GOT3 (cell line): Measurements from ENCODE around the gene FXYD7.

Experiments used
- DNase-seq: peaks from one replicate; lab custom pipeline; 2025; ENCODE audit warnings: mixed read lengths; lab: John Stamatoyannopoulos, UW

Gene FXYD7

DNA sequence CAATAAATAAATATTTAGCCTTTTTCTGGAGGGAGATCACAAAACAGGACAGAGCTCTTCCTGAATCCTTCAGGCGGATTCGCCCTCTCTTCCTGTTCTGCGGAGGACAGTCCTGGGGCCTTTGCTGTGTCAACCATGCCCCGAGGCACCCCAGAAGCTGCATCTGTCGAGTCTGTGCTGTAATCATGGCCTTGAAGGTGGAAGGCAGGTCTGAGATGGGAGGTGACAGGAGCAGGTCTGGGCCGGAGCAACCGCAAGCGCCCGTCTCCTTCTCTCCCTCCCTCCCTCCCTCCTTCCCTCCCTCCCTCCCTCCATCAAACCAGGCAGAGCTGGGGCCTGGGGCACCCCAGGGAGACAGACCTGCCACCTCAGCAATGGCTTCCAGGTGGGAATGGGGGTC is 32.1 kb upstream of the FXYD7 start:
- DNase-seq = no peak

DNA sequence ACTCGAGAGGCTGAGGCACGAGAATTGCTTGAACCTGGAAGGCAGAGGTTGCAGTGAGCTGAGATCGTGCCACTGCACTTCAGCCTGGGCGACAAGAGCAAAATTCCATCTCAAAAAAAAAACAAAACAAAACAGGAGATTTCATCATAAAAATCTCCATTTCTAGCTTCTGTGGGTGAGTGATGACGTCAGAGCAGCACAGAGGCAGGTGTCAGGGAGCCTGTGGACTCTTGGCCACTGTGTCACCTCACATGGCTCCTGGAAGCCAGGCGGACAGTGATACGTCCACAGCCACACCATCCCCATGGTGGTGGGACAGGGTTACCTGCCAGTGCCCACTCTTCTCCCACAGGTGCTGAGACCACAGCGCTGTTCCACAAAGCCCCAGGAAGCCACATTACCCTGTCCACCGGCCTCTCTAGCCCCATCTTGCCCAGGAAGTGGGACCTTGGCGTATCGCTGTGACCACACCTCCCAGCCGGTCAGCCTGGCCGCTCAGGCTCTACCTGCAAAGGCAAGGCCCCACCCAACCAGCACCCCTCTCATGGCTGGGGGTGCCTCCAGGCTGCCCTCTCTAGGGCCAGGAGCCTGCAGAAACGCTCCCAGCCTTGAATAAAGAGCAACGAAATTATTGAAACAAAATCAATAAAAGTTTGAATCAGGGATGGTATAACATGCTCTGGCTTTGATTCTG is 29.9 kb upstream of the FXYD7 start:
- no peak for DNase-seq

DNA sequence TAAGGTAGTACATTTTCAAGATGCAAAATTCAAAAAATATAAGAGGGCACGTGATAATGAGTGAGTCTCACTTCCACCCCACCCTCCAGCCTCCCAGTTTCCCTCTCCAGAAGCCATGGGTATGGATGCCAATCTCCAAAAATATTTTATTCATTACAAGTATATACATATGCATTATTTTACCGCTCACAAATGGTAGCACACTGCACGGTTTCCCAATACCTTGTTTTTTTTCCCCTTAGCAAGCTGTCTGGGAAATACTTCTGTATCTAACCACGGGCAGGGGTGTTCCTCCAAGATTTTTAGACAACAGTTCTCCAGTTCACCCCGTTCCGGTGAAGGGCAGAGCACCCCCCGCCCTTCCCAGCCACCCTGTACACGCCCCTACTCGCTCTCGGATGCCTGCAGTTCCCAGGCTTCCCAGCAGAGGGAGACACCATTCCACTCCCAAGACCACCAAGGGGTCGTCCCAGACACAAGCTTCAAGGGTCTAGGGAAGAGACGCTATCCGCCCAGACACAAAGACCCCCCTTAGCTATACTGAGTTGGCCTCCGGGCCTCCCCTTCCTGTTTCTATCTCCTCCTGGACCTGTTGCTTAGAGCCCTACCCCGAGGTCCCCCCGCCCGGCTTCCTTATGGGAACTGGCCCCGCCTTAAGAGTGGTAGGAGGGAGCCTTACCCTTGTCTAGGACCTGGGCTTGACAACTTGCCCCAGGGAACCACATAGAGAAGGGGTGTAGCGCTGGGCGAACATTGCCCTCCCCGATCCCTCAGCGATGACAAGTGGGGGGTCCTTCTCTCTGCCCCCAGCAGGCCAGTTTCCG is 28.5 kb upstream of the FXYD7 start:
- no peak for DNase-seq

DNA sequence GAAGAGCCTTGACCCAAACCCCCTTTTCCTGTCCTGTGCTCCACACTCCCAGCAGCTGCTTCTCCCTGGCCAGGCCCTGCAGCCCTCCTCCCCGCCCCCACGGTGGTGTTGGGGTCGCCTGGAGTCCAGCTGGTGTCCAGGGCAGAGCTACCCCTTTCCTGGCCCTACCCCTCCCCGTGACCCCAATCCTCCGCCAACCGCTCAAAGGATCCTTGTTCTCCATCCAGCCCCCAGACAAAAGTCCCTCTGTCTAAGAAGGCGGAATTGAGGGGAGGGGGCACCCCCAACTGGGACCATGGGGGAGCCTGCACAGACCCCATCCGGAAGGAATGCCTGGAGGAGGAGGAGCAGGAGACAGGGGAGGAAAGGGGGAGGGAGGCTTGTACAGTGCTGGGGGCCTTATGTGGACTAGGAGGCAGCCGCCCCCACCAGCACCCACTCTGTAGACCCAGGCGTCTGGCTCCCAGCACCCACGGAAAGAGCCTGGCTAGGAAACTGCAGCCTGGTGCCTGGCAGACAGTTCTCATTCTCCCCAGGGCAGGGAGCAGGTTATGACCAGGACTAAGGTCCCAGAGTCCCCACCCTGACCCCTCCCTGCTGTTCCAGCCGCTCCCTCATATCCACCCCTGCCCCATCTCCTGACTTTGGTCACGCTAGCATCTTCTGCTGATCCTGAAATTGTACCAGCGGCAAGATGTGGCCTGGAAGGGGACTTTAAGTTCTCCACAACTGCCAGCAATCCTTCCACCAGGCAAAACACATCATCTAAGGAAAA is 27.7 kb upstream of the FXYD7 start, which contains the start of gene FXYD3:
Gene FXYD3, plus strand, starts transcription at position 647 of the 775 bp plus-strand sequence. CDS start 3,554 bp downstream, outside the sequence.
- DNase-seq = no peak

DNA sequence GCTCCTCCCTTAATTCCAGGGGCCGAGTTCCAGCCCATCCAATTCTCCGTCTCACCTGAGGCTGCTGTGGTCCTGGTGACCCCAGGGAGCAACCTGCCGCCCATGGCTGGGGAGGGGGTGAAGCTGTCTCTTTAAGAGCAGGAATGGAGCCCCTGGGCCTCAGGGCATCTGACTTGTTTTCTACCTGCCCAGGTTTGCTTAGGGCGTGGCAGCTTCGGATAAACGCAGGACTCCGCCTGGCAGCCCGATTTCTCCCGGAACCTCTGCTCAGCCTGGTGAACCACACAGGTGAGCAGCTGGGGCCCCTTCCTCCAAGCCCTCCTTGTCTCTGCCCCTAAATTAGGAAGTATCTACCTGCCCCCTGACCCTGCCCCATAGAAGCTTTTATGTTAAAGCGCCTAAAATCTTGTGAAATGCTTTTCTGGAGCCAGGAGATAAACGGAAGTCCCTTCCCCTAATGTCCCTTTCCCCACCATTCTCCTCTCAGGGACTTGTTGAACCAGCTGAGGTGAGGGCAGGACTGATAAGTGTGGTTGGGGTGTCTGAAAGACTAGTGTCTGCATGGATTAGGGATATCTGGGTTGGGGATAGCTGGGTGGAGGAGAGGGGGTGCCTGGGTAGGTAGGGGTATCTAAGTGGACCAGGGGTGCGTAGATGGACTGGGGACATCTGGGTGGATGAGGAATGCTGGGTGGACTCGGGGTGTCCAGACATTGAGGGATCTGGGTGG is 26.8 kb upstream of the FXYD7 start:
- DNase-seq = no peak

DNA sequence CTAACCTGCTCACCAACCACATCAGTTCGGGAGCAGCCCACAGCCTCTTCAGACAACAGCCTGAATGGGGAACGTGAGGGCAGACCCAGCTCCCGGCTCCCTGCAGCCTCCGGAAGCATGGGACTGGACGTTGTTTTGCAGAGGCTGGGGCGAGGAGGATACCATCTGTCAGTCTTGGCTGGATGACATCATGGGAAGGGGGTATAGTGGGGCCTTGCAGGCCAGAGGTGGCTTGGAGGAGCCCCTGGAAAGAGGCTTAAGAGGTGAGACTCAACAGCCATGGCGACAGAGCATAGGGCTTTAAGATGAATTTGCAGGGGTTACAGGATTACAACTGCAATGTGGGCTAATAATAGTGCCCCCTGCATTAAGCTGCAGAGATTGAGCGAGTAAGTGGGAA is 25.9 kb upstream of the FXYD7 start:
- DNase-seq = no peak

DNA sequence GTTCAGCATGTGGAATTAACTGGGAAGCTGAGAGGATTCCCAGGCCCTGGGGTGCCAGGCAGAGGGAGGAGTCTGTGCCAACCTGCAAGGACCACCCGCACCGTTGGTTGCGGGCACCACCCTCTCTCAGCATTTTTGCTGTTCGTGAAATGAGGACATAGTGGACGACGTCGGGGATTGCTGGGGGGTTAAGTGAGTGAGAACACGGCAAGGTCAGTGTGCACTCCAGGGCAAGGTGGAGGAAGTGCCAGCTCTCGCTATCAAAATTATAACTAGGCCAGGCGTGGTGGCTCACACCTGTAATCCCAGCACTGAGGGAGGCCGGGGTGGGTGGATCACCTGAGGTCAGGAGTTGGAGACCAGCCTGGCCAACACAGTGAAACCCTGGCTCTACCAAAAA is 25.3 kb upstream of the FXYD7 start:
- no peak for DNase-seq

DNA sequence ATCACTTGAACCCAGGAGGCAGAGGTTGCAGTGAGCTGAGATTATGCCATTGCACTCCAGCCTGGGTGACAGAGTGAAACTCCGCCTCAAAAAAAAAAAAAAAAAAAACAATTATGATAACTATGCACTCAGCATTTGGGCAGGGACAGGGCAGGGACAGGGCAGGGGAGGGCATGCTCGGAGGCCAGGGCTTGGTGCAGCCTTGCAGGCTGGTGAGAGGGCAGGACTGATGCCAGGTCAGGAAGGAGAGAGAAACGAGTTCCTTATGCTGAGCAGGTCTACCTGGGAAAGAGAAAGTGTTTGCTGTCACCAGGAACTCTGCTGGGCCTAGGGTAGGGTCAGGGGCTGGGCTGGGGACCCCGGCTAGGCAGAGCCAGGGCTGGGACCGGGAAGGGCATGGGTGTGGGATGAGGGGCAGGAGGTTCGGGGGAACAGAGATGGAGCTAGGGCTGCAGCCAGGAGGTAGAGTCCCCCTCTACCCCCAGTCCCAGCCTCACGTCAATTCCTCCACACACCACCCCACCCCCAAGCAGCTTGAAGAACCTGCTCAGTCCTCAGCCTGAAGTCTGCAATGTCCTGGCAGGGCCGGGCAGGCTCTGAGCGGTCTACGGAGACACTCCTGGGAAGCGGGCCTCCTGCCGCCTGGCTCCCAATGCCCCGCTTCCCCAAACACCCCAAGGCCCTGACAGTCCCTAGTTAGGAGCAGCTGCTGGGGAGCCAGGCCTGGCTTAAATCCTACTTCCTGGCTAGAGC is 24.6 kb upstream of the FXYD7 start:
- no peak for DNase-seq

DNA sequence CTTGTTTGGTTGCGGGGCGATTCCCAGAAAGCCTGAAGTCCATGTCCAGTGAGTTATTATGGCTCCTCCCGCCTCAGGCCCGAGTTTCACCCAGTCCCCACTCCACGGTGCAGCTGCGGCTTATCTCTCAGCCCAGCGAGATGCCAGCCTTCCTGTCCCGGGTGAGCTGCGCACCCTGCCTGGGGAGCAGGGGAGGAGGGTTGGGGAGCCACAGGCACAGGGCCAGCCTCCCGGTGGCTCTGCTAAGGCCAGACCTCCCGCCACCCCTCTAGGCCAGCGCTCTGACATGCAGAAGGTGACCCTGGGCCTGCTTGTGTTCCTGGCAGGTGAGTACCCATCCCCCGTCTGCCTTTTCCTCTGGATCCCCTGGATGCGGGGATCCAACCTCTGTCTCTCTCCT is 24.0 kb upstream of the FXYD7 start:
- DNase-seq = no peak

DNA sequence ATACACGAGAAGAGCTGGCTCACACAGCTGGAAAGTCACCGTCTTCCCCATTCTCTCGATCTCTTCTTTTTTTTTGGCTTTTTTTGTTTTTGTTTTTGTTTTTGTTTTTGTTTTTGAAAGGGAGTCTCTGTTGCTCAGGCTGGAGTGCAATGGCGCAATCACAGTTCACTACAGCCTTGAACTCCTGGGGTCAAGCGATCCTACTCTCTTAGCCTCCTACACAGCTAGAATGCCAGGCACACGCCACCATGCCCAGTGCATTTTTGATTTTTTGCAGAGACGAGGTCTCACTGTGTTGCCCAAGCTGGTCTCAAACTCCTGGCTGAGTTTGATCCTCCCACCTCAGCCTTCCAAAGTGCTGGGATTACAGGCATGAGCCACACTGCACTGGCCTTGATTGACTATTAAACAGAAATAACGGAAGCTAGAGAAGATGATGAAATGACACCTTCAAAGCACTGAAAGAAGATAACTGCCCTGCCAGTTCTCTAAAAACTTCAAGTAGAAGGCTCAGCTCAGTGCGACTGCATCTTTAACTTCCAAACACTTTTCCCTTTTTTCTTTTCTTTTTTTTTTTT is 23.4 kb upstream of the FXYD7 start:
- DNase-seq = no peak

DNA sequence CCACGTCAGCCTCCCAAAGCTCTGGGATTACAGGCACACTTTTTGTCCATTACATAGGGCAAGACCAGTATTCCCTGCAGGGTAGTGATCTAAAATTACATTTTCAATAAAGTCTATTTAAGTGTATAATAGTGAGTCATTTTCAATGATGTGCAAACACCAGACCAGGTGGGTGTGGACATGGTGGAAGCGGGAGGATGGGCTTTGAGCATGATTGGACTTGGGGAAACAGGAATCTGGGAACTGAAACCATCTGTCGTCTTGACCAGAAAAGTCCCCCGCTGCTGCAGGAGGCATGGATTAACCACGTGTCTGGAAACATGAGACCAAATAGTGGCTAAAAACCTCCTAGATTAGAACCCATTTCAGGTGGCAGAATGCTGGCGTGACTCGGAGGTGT is 22.6 kb upstream of the FXYD7 start:
- peak; percentile 31 for DNase-seq

DNA sequence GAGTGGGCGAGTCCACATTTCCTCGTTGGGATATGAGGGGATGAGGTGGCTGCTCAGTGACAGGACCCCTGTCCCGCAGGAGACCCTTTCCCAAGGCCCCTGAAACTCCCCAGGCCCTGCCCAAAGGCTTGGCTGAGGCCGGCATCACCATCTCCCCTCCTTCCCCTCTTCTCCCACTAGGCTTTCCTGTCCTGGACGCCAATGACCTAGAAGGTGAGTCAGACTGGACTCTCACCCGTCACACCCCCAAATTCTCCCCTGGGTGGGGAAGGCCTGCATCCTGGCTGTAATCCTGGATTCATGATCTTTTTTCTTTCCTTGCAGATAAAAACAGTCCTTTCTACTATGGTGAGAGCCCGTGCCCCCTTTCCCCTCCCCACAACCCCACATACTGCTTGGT is 22.2 kb upstream of the FXYD7 start:
- peak; percentile 20 for DNase-seq

DNA sequence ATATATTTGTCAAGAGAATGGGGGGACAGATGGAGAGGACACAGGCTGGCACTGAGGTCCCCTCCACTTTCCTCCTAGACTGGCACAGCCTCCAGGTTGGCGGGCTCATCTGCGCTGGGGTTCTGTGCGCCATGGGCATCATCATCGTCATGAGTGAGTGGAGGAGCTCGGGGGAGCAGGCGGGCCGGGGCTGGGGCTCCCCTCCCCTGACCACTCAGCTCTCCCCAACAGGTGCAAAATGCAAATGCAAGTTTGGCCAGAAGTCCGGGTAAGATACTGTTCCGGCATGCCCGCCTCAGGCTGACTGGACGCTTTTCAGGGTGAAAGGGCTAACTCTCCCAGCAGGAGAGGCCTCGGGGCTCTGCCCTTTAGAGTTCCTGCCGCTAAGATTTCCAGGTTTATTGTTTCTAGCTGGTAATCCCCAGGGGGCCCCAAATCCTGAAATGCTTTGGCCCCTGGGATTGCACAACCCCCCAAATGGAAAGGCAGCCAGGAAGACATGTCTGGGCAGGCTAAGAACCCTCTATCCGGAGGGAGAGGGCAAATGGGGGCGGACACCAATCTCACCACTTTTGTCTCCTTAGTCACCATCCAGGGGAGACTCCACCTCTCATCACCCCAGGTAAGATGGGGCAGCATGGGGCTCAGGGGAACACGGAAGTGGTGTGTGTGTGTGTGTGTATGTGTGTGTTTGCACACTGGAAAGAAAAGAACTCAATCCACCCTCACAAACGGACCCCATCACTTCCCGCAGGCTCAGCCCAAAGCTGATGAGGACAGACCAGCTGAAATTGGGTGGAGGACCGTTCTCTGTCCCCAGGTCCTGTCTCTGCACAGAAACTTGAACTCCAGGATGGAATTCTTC is 20.1 kb upstream of the FXYD7 start:
- DNase-seq = no peak

DNA sequence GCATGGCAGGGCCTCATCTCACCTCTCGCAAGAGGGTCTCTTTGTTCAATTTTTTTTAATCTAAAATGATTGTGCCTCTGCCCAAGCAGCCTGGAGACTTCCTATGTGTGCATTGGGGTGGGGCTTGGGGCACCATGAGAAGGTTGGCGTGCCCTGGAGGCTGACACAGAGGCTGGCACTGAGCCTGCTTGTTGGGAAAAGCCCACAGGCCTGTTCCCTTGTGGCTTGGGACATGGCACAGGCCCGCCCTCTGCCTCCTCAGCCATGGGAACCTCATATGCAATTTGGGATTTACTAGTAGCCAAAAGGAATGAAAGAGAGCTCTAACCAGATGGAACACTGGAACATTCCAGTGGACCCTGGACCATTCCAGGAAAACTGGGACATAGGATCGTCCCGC is 19.5 kb upstream of the FXYD7 start:
- peak; percentile 55 for DNase-seq

DNA sequence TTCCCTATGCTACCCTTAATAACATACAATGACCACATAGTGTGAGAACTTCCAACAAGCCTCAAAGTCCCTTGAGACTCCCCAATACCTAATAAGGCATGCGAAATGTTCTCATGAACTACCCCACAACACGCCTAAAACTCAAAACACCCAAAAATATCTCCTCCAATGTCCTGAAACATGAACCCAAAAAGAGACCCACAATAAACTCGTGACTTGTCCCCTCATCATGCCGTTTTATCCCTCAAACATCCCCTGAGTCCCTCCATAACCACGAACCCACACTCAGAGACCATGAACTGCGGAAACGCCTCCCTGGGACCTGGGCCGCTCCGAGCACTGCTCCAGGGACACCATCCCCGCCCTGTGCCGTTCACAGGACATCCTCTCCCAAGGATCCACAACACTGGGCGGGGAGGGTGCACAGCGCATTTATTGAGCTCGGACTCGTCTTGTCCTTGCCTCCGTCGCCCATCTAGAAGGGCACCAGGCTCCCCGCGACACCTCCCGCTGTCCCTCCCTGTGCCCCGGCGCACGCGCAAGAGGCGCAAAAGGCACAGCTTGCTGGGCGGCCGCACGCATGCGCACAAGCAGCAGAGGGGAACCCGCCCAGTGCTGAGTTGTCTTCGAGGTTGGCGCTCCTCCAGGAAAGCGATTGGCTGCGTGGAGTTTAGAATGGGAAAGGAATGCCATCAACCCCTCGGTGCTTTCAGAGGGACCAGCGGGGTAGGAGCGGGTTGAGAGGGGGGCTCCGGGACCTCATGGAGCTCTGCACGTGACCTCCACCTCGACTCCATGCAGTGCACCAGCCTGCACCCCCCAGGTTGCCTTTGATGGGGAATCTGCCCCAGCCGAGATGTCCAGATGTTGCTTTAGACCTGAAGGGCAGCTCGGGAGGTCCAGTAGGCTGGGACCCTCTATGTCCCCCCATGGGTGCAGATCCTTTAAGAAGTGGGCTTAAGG is 18.7 kb upstream of the FXYD7 start:
- peak; percentile 80 for DNase-seq

DNA sequence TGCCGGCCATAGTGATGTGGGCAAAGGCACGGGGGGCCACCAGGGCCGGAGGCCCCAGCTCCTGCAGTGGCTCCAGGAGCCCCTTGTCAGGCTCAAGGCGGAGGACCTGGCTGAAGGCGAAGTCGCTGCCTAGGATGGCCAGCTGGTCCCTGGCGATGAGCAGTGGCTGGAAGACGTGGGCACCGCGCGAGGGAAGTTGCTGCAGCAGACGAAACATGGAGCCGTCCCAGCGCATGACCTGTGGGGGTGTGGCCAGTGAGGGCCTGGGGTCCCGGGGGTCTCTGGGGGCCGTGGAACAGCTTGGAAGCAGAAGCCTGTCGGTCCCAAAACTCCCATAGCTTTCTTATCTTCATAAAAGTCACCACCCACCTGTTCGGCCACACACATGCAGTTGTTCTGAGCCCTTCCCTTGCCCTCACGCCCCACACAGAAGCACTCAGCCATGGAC is 17.8 kb upstream of the FXYD7 start:
- no peak for DNase-seq

DNA sequence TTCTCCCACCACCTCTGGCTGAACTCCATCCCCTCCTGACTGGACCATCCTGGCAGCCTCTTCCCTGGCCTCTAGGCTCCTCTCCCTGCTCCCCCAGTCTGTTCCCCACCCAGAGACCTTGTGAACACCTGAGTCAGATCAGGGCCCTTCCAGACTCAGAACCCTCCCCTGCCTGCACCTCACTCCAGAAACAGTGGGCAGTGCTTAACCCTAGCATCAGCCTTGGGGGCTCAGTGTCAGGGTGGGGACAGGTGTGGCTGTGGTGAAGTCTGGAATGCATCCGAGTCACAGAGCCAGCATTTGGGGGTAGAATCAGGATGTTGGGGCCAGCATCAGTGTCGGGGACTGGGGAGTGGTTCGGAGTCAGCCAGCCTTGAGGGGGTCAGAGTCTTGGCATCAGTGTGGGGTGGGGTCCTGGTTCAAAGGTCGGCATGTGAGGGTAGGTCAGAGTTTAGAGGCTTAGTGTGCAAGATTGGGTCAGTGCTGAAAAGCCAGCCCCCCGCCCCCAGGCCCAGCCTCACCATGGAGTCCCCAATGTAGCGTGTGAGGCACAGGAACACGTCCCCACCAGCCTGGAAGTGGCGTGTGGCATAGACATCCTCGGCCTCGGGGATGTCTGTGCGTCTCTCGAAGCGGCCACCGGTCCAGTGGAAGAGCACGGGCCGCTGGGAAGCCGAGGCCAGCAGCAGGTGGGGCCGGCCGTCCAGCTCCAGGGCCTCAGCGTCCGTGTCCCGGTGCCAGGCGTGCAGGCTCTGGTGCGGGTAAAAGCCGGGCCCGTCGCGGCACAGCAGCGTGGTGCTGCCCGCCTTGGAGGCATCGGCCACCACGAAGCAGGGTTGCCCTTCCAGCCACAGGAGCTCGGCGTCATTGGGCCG is 17.1 kb upstream of the FXYD7 start:
- no peak for DNase-seq

DNA sequence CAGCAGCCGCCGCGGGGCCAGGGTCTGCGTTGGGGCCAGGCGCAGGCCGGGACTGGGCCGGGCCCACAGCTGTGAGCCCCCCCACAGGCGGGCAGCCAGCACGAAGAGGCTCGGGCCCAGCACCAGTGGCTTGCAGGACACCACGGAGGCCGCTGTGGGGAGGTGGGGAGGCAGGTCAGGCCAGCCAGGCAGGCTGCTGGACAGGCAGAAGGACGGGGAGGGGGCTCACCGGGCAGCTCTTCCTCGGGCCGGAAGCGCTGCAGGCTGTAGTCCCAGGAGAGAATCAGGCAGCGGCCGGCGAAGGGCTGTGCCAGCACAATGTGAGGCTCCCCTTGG is 16.5 kb upstream of the FXYD7 start:
- DNase-seq = no peak
